HCT116 (cell line): ENCODE data around the gene BLNK. TPM values are rescaled to one million over a fixed set of nuclear protein-coding genes. Genes with fewer than 3 reads are reported as not detected.

ENCODE experiments used
- ATAC-seq: fragments of 200-7000 bp; cut with Tn5 transposase; 2 replicates; pipeline ENCODE4 v1.9.1; 2020; ENCODE audit warnings: mild to moderate bottlenecking, moderate library complexity
- BruUV-seq: library from RNA; stranded (reverse); fragments of 400-500 nt; replicated peaks from 2 replicates; lab custom pipeline; 2021; lab: Mats Ljungman, UMichigan
- CTCF ChIA-PET: fragments of 300-600 bp; sonication (Branson Sonifier 250); formaldehyde crosslinking; loops from one replicate; lab custom pipeline; 2021; ENCODE audit warnings: antibody characterized with exemption; lab: Charles Lee
- POLR2A ChIA-PET: fragments of 300-600, 350-600 bp; sonication (Branson Sonifier 250); formaldehyde crosslinking; loops from one replicate; lab custom pipeline; 2021; ENCODE audit warnings: antibody characterized with exemption; lab: Charles Lee
- RAD21 ChIA-PET, 2 experiments: fragments of 300-600 bp; sonication (Branson Sonifier 250); formaldehyde crosslinking; loops; one replicate each; lab custom pipeline; 2023; ENCODE audit warnings: low total read pairs in 2 of 2; ENCODE audit not compliant: uncharacterized antibody in 2 of 2, unreplicated experiment in 2 of 2, low non-redundant PET in 1 of 2; lab: Charles Lee
- DNase-seq: peaks from one replicate; pipeline ENCODE4 v3.0.0-alpha.2; 2010; ENCODE audit warnings: low read depth, low spot score
- H2AFZ ChIP-seq: fragments of 200-600 bp; shearing (Covaris generic), sonication (generic); 2 replicates; pipeline ENCODE4 v1.6.1; 2017; ENCODE audit warnings: low read depth, mixed run types, mixed read lengths, antibody characterized with exemption, low read length; ENCODE audit not compliant: poor library complexity, severe bottlenecking
- H3K27ac ChIP-seq: 2 replicates; pipeline ENCODE4 v1.5.1; 2012; ENCODE audit warnings: low read depth, low read length
- H3K27me3 ChIP-seq: fragments of 200-600 bp; sonication (generic); 2 replicates; pipeline ENCODE4 v1.6.1; 2016; ENCODE audit warnings: mixed run types, low read length, mixed read lengths; ENCODE audit not compliant: insufficient read depth
- H3K36me3 ChIP-seq, 2 experiments: fragments of 200-500 bp in 1 of 2; fragments of 200-600 bp in 1 of 2; sonication (Bioruptor generic) in 1 of 2; sonication (generic) in 1 of 2; 2 replicates each; pipeline versions ENCODE4 v1.5.1 to v1.6.1; 2014 to 2016; ENCODE audit warnings: low read length in 2 of 2, inconsistent platforms in 1 of 2, mixed read lengths in 1 of 2, mixed run types in 1 of 2; ENCODE audit not compliant: insufficient read depth in 2 of 2, control insufficient read depth in 1 of 2
- H3K4me1 ChIP-seq, 2 experiments: fragments of 200-600 bp in 1 of 2; sonication (generic) in 1 of 2; 2 replicates each; pipeline versions ENCODE4 v1.5.1 to v1.6.1; 2012 to 2017; ENCODE audit warnings: low read length in 2 of 2, inconsistent platforms in 1 of 2, mild to moderate bottlenecking in 1 of 2, mixed read lengths in 1 of 2, mixed run types in 1 of 2, moderate library complexity in 1 of 2; ENCODE audit not compliant: insufficient read depth in 2 of 2, control insufficient read depth in 1 of 2
- H3K4me2 ChIP-seq: fragments of 200-600 bp; sonication (generic); 2 replicates; pipeline ENCODE4 v1.6.1; 2017; ENCODE audit warnings: mixed run types, low read length, mixed read lengths
- H3K4me3 ChIP-seq, 2 experiments: fragments of 200-600 bp in 1 of 2; sonication (generic) in 1 of 2; replicated peaks in 1 of 2; 2 replicates each; pipeline ENCODE4 v1.5.1; 2011 to 2016; ENCODE audit warnings: low read length in 2 of 2, control low read depth in 1 of 2, low read depth in 1 of 2, mild to moderate bottlenecking in 1 of 2, mixed read lengths in 1 of 2, mixed run types in 1 of 2
- H3K79me2 ChIP-seq: fragments of 200-600 bp; sonication (generic); 2 replicates; pipeline ENCODE4 v1.6.1; 2017; ENCODE audit warnings: mild to moderate bottlenecking, mixed run types, low read length, moderate library complexity, mixed read lengths; ENCODE audit not compliant: insufficient read depth
- H3K9ac ChIP-seq: fragments of 200-600 bp; sonication (generic); 2 replicates; pipeline ENCODE4 v1.6.1; 2016; ENCODE audit warnings: low read length, mixed read lengths
- H3K9me2 ChIP-seq: fragments of 200-600 bp; sonication (generic), shearing (Covaris generic); 2 replicates; pipeline ENCODE4 v1.6.1; 2017; ENCODE audit warnings: mixed run types, mild to moderate bottlenecking, moderate library complexity; ENCODE audit not compliant: insufficient read depth
- H3K9me3 ChIP-seq, 2 experiments: fragments of 200-500 bp in 1 of 2; fragments of 200-600 bp in 1 of 2; sonication (Bioruptor generic) in 1 of 2; sonication (generic) in 1 of 2; 2 replicates each; pipeline ENCODE4 v1.6.1; 2014 to 2017; ENCODE audit warnings: low read length in 2 of 2, mixed read lengths in 2 of 2, inconsistent platforms in 1 of 2, low read depth in 1 of 2, mild to moderate bottlenecking in 1 of 2, mixed run types in 1 of 2, moderate library complexity in 1 of 2; ENCODE audit not compliant: control insufficient read depth in 1 of 2, insufficient read depth in 1 of 2
- H4K20me1 ChIP-seq: fragments of 200-600 bp; sonication (generic), shearing (Covaris generic); 2 replicates; pipeline ENCODE4 v1.6.1; 2017; ENCODE audit warnings: mixed run types, mild to moderate bottlenecking, moderate library complexity; ENCODE audit not compliant: insufficient read depth
- CEBPB ChIP-seq: IDR thresholded peaks from 2 replicates; pipeline ENCODE4 v1.6.1; 2012; ENCODE audit warnings: low read depth
- EGR1 ChIP-seq: IDR thresholded peaks from 2 replicates; pipeline ENCODE4 v1.6.1; 2012; ENCODE audit warnings: low read depth
- EZH2phosphoT487 ChIP-seq: fragments of 200-600 bp; IDR thresholded peaks from 2 replicates; pipeline ENCODE4 v1.6.1; 2018; ENCODE audit warnings: antibody characterized with exemption, borderline replicate concordance
- FOSL1 ChIP-seq: IDR thresholded peaks from 2 replicates; pipeline ENCODE4 v1.6.1; 2012; ENCODE audit warnings: low read depth
- JUND ChIP-seq: IDR thresholded peaks from 2 replicates; pipeline ENCODE4 v1.6.1; 2012
- RAD21 ChIP-seq: IDR thresholded peaks from 2 replicates; pipeline ENCODE4 v1.6.1; 2012; ENCODE audit warnings: low read depth, mild to moderate bottlenecking
- SRF ChIP-seq: IDR thresholded peaks from 2 replicates; pipeline ENCODE4 v1.6.1; 2012; ENCODE audit warnings: low read depth
- TCF7L2 ChIP-seq: IDR thresholded peaks from 2 replicates; pipeline ENCODE4 v1.7.0; 2011; ENCODE audit warnings: borderline replicate concordance, inconsistent platforms; ENCODE audit not compliant: insufficient read depth, insufficient read length; ENCODE audit errors: extremely low read depth
- YY1 ChIP-seq: IDR thresholded peaks from 2 replicates; pipeline ENCODE4 v1.6.1; 2011; ENCODE audit warnings: low read length, low read depth, moderate library complexity, mild to moderate bottlenecking; ENCODE audit not compliant: insufficient replicate concordance; ENCODE audit errors: extremely low read depth
- ZFX ChIP-seq: fragments of 450-650 bp; IDR thresholded peaks from 2 replicates; pipeline ENCODE4 v1.6.1; 2017
- intact Hi-C: fragments of 100-400 bp; cut with micrococcal nuclease; formaldehyde crosslinking; loops from 2 replicates; pipeline ENCODE4 v1.10.0; 2022
- total RNA-seq: library from RNA; stranded (reverse); gene quantifications from one replicate; pipeline ENCODE4 v1.2.1, GENCODE V29; 2021; ENCODE audit not compliant: unreplicated experiment
- TF ChIP-seq, protein P1 (sequence below): IDR thresholded peaks from 2 replicates; pipeline ENCODE4 v1.6.1; 2012; ENCODE audit warnings: low read depth
- TF ChIP-seq, protein P2 (sequence below): IDR thresholded peaks from 2 replicates; pipeline ENCODE4 v1.6.1; 2011; ENCODE audit warnings: mild to moderate bottlenecking, low read length, moderate library complexity; ENCODE audit not compliant: insufficient replicate concordance; ENCODE audit errors: extremely low read depth
- TF ChIP-seq, protein P3 (sequence below): IDR thresholded peaks from 2 replicates; pipeline ENCODE4 v1.6.1; 2012

BLNK gene
- total RNA-seq, 1 experiment from 2014 or later: 0.59 TPM

DNA sequence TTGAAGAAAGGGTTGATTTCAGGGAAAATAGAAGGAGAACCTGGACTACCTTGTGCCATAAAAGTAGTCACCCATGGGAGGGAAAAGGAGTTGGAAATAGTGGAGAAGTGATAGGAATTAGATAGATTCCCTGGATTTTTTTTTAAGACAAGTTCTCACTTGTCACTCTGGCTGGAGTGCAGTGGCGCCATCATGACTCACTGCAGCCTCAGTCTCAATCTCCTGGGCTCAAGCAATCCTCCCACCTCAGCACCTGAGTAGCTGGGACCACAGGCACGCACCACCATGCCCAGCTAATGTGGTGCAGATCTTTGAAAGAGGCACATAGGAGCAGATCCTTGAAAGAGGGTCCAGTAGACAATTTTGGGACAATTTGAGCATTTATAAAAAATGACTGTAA lies 9.5 kb upstream of the BLNK start:
- intact Hi-C loops: no loop called here
- RAD21 ChIA-PET: no interaction called here
- Histone ChIP-seq H3K36me3 (no peaks in the 10 kb centered on the region), H3K9me2 (no peaks in the 10 kb centered on the region), H2AFZ (peak overlapping the region; percentile 71), H3K4me1 (peaks cover 0 to 7% of the 10 kb centered on the region in 2 experiments; a peak in 2 of 4 replicates), H3K27me3 (no peaks in the 10 kb centered on the region), H3K27ac (no peak overlapping the region), H3K79me2 (no peaks in the 10 kb centered on the region), H4K20me1 (no peaks in the 10 kb centered on the region), H3K4me2 (peak overlapping the region; percentile 41), H3K4me3 (no peak overlapping the region), H3K9ac (no peak overlapping the region), H3K9me3 (no peaks in the 10 kb centered on the region)
- TF ChIP-seq YY1 (peak; percentile 23), CEBPB (no peak), FOSL1 (peak; percentile 28; the same call in 1 of the 2 replicates), TCF7L2 (no peak), JUND (peak; percentile 33; the same call in 1 of the 2 replicates)
- no peak for DNase-seq
- POLR2A ChIA-PET: no interaction called here
- CTCF ChIA-PET: interaction anchor here (1.0 kb wide), 1 partner anchor 51 kb away, joined by 3 read pairs; no protein-coding TSS in a partner anchor
- no TSS peak for BruUV-seq
- ATAC-seq: peak; percentile 70

DNA sequence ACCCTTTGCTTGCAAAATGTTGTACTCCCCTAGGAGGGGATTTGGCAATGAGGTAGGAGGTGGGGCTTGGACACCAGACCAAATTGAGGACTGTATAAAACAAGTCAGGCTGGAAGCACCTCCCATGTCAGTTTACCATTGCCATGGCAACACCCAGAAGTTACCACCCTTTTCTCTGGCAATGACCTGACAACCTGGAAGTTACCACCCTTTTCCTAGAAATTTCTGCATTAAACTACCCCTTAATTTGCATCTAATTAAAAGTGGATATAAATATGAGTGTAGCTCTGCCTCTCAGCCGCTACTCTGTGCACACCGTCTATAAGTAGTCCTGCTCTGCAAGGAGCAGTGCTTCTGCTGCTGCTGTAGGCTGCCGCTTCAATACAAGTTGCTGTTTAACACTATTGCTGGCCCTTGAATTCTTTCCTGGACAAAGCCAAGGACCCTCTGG lies 7.8 kb upstream of the BLNK start:
- H2AFZ ChIP-seq: no peak overlapping the region
- RAD21 ChIA-PET: no interaction called here
- H3K9me3 ChIP-seq: no peaks in the 10 kb centered on the region
- no peaks in the 10 kb centered on the region for H3K79me2 ChIP-seq
- intact Hi-C loops: no loop called here
- H3K4me2 ChIP-seq: no peak overlapping the region
- H3K4me1 ChIP-seq: peaks cover 0 to 7% of the 10 kb centered on the region in 2 experiments; a peak in 2 of 4 replicates
- H3K36me3 ChIP-seq: no peaks in the 10 kb centered on the region
- H3K9me2 ChIP-seq: no peaks in the 10 kb centered on the region
- H3K27me3 ChIP-seq: no peaks in the 10 kb centered on the region
- CTCF ChIA-PET: no interaction called here
- ATAC-seq: no peak
- no TSS peak for BruUV-seq
- no peak overlapping the region for H3K9ac ChIP-seq
- H4K20me1 ChIP-seq: no peaks in the 10 kb centered on the region
- no peak overlapping the region for H3K4me3 ChIP-seq
- no peak overlapping the region for H3K27ac ChIP-seq
- DNase-seq: no peak
- POLR2A ChIA-PET: no interaction called here
- no peak for TF ChIP-seq EGR1
- TF ChIP-seq RAD21: no peak
- no peak for TF ChIP-seq YY1
- TF ChIP-seq, protein P1, sequence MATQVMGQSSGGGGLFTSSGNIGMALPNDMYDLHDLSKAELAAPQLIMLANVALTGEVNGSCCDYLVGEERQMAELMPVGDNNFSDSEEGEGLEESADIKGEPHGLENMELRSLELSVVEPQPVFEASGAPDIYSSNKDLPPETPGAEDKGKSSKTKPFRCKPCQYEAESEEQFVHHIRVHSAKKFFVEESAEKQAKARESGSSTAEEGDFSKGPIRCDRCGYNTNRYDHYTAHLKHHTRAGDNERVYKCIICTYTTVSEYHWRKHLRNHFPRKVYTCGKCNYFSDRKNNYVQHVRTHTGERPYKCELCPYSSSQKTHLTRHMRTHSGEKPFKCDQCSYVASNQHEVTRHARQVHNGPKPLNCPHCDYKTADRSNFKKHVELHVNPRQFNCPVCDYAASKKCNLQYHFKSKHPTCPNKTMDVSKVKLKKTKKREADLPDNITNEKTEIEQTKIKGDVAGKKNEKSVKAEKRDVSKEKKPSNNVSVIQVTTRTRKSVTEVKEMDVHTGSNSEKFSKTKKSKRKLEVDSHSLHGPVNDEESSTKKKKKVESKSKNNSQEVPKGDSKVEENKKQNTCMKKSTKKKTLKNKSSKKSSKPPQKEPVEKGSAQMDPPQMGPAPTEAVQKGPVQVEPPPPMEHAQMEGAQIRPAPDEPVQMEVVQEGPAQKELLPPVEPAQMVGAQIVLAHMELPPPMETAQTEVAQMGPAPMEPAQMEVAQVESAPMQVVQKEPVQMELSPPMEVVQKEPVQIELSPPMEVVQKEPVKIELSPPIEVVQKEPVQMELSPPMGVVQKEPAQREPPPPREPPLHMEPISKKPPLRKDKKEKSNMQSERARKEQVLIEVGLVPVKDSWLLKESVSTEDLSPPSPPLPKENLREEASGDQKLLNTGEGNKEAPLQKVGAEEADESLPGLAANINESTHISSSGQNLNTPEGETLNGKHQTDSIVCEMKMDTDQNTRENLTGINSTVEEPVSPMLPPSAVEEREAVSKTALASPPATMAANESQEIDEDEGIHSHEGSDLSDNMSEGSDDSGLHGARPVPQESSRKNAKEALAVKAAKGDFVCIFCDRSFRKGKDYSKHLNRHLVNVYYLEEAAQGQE: no peak
- TF ChIP-seq EZH2phosphoT487: no peak
- no peak for TF ChIP-seq TCF7L2
- no peak for TF ChIP-seq SRF
- no peak for TF ChIP-seq JUND
- TF ChIP-seq, protein P2, sequence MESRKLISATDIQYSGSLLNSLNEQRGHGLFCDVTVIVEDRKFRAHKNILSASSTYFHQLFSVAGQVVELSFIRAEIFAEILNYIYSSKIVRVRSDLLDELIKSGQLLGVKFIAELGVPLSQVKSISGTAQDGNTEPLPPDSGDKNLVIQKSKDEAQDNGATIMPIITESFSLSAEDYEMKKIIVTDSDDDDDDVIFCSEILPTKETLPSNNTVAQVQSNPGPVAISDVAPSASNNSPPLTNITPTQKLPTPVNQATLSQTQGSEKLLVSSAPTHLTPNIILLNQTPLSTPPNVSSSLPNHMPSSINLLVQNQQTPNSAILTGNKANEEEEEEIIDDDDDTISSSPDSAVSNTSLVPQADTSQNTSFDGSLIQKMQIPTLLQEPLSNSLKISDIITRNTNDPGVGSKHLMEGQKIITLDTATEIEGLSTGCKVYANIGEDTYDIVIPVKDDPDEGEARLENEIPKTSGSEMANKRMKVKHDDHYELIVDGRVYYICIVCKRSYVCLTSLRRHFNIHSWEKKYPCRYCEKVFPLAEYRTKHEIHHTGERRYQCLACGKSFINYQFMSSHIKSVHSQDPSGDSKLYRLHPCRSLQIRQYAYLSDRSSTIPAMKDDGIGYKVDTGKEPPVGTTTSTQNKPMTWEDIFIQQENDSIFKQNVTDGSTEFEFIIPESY: no peak
- TF ChIP-seq ZFX: no peak
- TF ChIP-seq, protein P3, sequence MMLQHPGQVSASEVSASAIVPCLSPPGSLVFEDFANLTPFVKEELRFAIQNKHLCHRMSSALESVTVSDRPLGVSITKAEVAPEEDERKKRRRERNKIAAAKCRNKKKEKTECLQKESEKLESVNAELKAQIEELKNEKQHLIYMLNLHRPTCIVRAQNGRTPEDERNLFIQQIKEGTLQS: no peak
